ENCODE data around the gene RMRP. TPM values are rescaled to one million over a fixed set of nuclear protein-coding genes. Genes with fewer than 3 reads are reported as not detected.

RMRP gene
- total and polyA plus RNA-seq, 3 experiments from 2014 or later, result 7,718 to 11,549 TPM; not detected in 1

DNA sequence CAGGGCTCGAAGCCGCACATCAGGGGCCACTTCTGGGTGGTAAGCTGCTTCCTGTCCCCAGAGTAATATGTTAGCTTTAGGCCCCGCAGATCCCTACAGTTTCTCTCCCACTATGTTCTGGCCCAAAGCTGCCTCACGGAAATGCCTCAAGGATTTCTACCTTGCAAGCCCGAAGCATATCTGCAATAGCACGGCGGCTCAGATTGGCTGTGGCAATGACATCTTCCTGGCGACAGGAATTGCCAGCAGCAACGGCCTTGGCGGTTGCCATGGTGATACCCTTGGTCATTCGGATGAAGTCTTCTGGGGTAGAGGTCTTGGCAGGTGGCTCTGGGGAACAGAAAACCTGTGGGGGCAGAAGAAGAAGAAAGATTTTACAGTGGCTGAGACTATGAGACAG is 42.2 kb upstream of the RMRP start:
- Mint-ChIP-seq H3K9me3 (no peaks in the 10 kb centered on the region), H3K4me3 (no peak overlapping the region), H3K27me3 (no peaks in the 10 kb centered on the region), H3K27ac (no peak overlapping the region), H3K36me3 (peaks cover 4 to 26% (median 23%) of the 10 kb centered on the region in 3 donors), H3K4me1 (peaks cover 6 to 10% (median 9%) of the 10 kb centered on the region in 3 donors)
- Histone ChIP-seq H3K36me3 (ENCODE audit: insufficient read depth, low read length) (peaks cover 80% of the 10 kb centered on the region), H3K4me1 (ENCODE audit: insufficient read depth, low read length) (no peaks in the 10 kb centered on the region), H3K9me3 (ENCODE audit: low read length) (no peaks in the 10 kb centered on the region), H3K27me3 (ENCODE audit: insufficient read depth, low read length, poor library complexity, severe bottlenecking) (no peaks in the 10 kb centered on the region), H3K27ac (ENCODE audit: low read depth, low read length) (no peak overlapping the region), H3K4me3 (ENCODE audit: low read length) (no peak overlapping the region)
- CTCF ChIA-PET, result interaction anchor here (0.9 to 1.9 kb wide), 2 partner anchors 39 to 88 kb away, joined by 3 to 6 read pairs; no protein-coding TSS in a partner anchor
- no peak for DNase-seq
- POLR2A ChIA-PET, result no interaction called here

DNA sequence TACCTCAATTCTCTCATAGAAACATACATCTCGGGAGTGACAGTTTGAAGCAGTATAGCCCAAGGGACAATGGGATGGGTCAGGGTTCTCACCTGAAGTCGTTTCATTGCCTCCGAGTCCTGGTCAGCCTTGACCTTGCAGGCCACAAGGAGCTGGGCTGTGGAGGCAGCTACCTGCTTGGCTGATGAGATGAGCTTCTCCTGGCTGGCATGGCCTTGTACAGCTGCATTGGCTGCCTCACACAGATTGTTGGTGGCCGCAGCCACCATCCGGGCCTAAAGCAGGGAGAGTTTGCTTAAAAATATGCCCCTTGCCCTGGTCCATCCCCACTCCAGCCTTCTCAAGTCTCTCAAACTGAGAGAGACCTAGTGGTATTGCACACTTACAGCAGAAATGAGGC is 40.4 kb upstream of the RMRP start:
- no peaks in the 10 kb centered on the region for H3K4me1 ChIP-seq (ENCODE audit: insufficient read depth, low read length)
- no peaks in the 10 kb centered on the region for H3K27me3 Mint-ChIP-seq
- no peak for DNase-seq
- no peaks in the 10 kb centered on the region for H3K9me3 Mint-ChIP-seq
- H3K4me1 Mint-ChIP-seq, result peaks cover 6 to 10% (median 9%) of the 10 kb centered on the region in 3 donors
- no peaks in the 10 kb centered on the region for H3K27me3 ChIP-seq (ENCODE audit: insufficient read depth, low read length, poor library complexity, severe bottlenecking)
- H3K36me3 ChIP-seq (ENCODE audit: insufficient read depth, low read length), result peaks cover 62% of the 10 kb centered on the region
- H3K27ac ChIP-seq (ENCODE audit: low read depth, low read length), result no peak overlapping the region
- no peak overlapping the region for H3K4me3 ChIP-seq (ENCODE audit: low read length)
- peaks cover 0 to 11% (median 8%) of the 10 kb centered on the region in 3 donors for H3K36me3 Mint-ChIP-seq
- H3K9me3 ChIP-seq (ENCODE audit: low read length), result no peaks in the 10 kb centered on the region
- H3K4me3 Mint-ChIP-seq, result no peak overlapping the region
- POLR2A ChIA-PET, result no interaction called here
- CTCF ChIA-PET, result interaction anchor here (0.9 to 8.6 kb wide), 15 partner anchors 8 to 116 kb away, joined by 3 to 87 read pairs (median 22); partner anchors contain the start of genes ARHGEF39, CCDC107, CREB3 and RMRP
- peak overlapping the region in 1 of 8 donors; percentile 13 for H3K27ac Mint-ChIP-seq

- Histone ChIP-seq H3K4me3 (ENCODE audit: low read length) (no peak overlapping the region), H3K27me3 (ENCODE audit: insufficient read depth, low read length, poor library complexity, severe bottlenecking) (no peaks in the 10 kb centered on the region), H3K9me3 (ENCODE audit: low read length) (no peaks in the 10 kb centered on the region), H3K27ac (ENCODE audit: low read depth, low read length) (no peak overlapping the region), H3K36me3 (ENCODE audit: insufficient read depth, low read length) (peaks cover 55% of the 10 kb centered on the region), H3K4me1 (ENCODE audit: insufficient read depth, low read length) (no peaks in the 10 kb centered on the region)
- Mint-ChIP-seq H3K27me3 (no peaks in the 10 kb centered on the region), H3K4me1 (peaks cover 6 to 10% (median 9%) of the 10 kb centered on the region in 3 donors), H3K9me3 (no peaks in the 10 kb centered on the region), H3K27ac (peak overlapping the region in 3 of 8 donors; percentile 13 to 92 (median 47)), H3K4me3 (no peak overlapping the region), H3K36me3 (peaks cover 0 to 7% (median under 1%) of the 10 kb centered on the region in 3 donors)
- POLR2A ChIA-PET, result interaction anchor here (1.3 kb wide), 1 partner anchor 94 kb away, joined by 5 read pairs; no protein-coding TSS in a partner anchor
- CTCF ChIA-PET, result interaction anchor here (0.9 to 8.6 kb wide), 26 partner anchors 9 to 128 kb away, joined by 3 to 87 read pairs (median 16); partner anchors contain the start of genes ARHGEF39, CCDC107, CREB3 and GBA2
- no peak for DNase-seq
Measured at GRCh38 chr9:35697486-35697885, 39.7 kb upstream of the RMRP start.

GRCh38 chr9:35696520-35697215 is 38.8 kb upstream of the RMRP start:
- Mint-ChIP-seq H3K27ac (peak overlapping the region; percentile 47 to 94 (median 82)), H3K9me3 (no peaks in the 10 kb centered on the region), H3K36me3 (peaks cover 0 to 7% (median 0%) of the 10 kb centered on the region in 3 donors), H3K4me3 (peak overlapping the region in 2 of 7 donors; percentile 17 to 48), H3K4me1 (peaks cover 7 to 14% (median 13%) of the 10 kb centered on the region in 3 donors), H3K27me3 (no peaks in the 10 kb centered on the region)
- DNase-seq, result peak; percentile 36 to 71 (median 56)
- Histone ChIP-seq H3K4me3 (ENCODE audit: low read length) (no peak overlapping the region), H3K27ac (ENCODE audit: low read depth, low read length) (no peak overlapping the region), H3K9me3 (ENCODE audit: low read length) (no peaks in the 10 kb centered on the region), H3K27me3 (ENCODE audit: insufficient read depth, low read length, poor library complexity, severe bottlenecking) (no peaks in the 10 kb centered on the region), H3K36me3 (ENCODE audit: insufficient read depth, low read length) (peaks cover 48% of the 10 kb centered on the region), H3K4me1 (ENCODE audit: insufficient read depth, low read length) (no peaks in the 10 kb centered on the region)
- ChIA-PET CTCF (interaction anchor here (0.6 to 8.6 kb wide), 34 partner anchors 9 to 143 kb away, joined by 3 to 87 read pairs (median 8); partner anchors contain the start of genes ARHGEF39, CCDC107, CD72 and CREB3), POLR2A (interaction anchor here (0.6 to 1.6 kb wide), 7 partner anchors 29 to 1373 kb away, joined by 3 to 11 read pairs (median 4); partner anchors contain the start of genes CCDC107 and RMRP)

DNA sequence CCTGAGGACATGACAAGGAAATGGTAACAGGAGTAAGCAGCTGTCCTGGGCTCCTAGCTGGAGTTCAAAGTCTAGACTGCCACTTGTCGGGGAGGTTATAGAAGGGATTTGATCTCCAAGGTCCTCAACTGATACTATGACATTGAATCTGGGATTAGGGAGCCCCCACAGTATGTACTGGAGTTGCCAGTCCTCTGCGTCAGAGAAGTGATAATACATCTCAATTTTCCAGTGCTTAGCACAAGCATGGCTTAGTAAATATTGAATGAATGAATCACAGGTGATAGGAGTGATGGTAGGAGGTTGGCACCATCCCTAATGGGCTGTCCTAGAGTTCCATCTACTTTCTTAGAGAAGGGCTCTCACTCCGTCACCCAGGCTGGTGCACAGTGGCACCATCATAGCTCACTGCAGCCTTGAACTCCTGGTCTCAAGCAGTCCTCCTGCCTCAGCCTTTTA is 38.2 kb upstream of the RMRP start:
- H3K9me3 Mint-ChIP-seq, result no peaks in the 10 kb centered on the region
- no peaks in the 10 kb centered on the region for H3K27me3 Mint-ChIP-seq
- H3K4me1 Mint-ChIP-seq, result peaks cover 14 to 20% (median 19%) of the 10 kb centered on the region in 3 donors
- H3K36me3 Mint-ChIP-seq, result peaks cover 0 to 7% (median 0%) of the 10 kb centered on the region in 3 donors
- Histone ChIP-seq H3K4me3 (ENCODE audit: low read length) (no peak overlapping the region), H3K27me3 (ENCODE audit: insufficient read depth, low read length, poor library complexity, severe bottlenecking) (no peaks in the 10 kb centered on the region), H3K36me3 (ENCODE audit: insufficient read depth, low read length) (peaks cover 41% of the 10 kb centered on the region), H3K9me3 (ENCODE audit: low read length) (no peaks in the 10 kb centered on the region), H3K4me1 (ENCODE audit: insufficient read depth, low read length) (peaks cover 6% of the 10 kb centered on the region), H3K27ac (ENCODE audit: low read depth, low read length) (no peak overlapping the region)
- H3K4me3 Mint-ChIP-seq, result peak overlapping the region in 1 of 7 donors; percentile 17
- ChIA-PET CTCF (interaction anchor here (0.9 to 8.6 kb wide), 30 partner anchors 8 to 142 kb away, joined by 3 to 87 read pairs (median 11); partner anchors contain the start of genes ARHGEF39, CCDC107, CD72 and CREB3), POLR2A (interaction anchor here (0.8 to 1.6 kb wide), 6 partner anchors 29 to 187 kb away, joined by 3 to 11 read pairs (median 4); partner anchors contain the start of genes CCDC107 and RMRP)
- peak overlapping the region in 6 of 8 donors; percentile 74 to 94 (median 82) for H3K27ac Mint-ChIP-seq
- no peak for DNase-seq

DNA sequence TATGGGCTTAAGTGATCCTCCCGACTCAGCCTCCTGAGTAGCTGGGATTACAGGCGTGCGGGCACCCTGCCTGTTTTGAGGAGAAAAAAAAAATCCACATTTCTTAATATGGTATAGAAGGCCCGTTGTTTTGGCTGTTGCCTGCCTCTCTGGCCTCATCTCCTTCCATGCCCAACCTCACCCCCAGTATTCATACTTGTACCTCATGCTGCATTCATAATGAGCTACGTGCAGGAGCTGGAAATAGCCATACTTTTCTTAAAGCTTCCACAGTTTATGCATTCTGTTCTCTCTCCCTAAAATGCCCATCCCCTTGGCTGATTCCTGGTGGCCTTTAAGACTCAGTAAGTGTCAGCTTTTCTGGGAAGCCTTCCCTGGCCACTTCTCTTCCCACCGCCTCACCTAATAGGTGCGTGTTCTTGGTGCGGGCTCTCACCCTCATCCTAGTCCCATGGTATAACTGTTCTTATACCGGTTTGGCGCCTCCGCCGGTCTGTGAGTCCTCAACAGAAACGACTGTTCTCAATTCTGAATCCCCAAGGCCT is 34.0 kb upstream of the RMRP start:
- H3K4me3 Mint-ChIP-seq, result peak overlapping the region; percentile 83 to 99 (median 89)
- Histone ChIP-seq H3K36me3 (ENCODE audit: insufficient read depth, low read length) (peaks cover 2% of the 10 kb centered on the region), H3K4me3 (ENCODE audit: low read length) (no peak overlapping the region), H3K27me3 (ENCODE audit: insufficient read depth, low read length, poor library complexity, severe bottlenecking) (no peaks in the 10 kb centered on the region), H3K27ac (ENCODE audit: low read depth, low read length) (peak overlapping the region; percentile 51), H3K9me3 (ENCODE audit: low read length) (no peaks in the 10 kb centered on the region), H3K4me1 (ENCODE audit: insufficient read depth, low read length) (peaks cover 6% of the 10 kb centered on the region)
- peak overlapping the region; percentile 15 to 93 (median 77) for H3K27ac Mint-ChIP-seq
- no peaks in the 10 kb centered on the region for H3K9me3 Mint-ChIP-seq
- peaks cover 17 to 35% (median 23%) of the 10 kb centered on the region in 3 donors for H3K4me1 Mint-ChIP-seq
- ChIA-PET CTCF (interaction anchor here (1.0 to 8.6 kb wide), 10 partner anchors 22 to 82 kb away, joined by 3 to 87 read pairs (median 4); partner anchors contain the start of genes ARHGEF39, CCDC107, CREB3 and RMRP), POLR2A (interaction anchor here (0.6 to 1.4 kb wide), 3 partner anchors 27 to 98 kb away, joined by 3 to 6 read pairs (median 4); no protein-coding TSS in a partner anchor)
- H3K27me3 Mint-ChIP-seq, result no peaks in the 10 kb centered on the region
- peaks cover 0 to 4% (median 0%) of the 10 kb centered on the region in 3 donors for H3K36me3 Mint-ChIP-seq
- DNase-seq, result no peak

- DNase-seq, result no peak
- peak overlapping the region; percentile 83 to 99 (median 89) for H3K4me3 Mint-ChIP-seq
- H3K4me1 ChIP-seq (ENCODE audit: insufficient read depth, low read length), result peaks cover 6% of the 10 kb centered on the region
- no peaks in the 10 kb centered on the region for H3K27me3 ChIP-seq (ENCODE audit: insufficient read depth, low read length, poor library complexity, severe bottlenecking)
- H3K27ac Mint-ChIP-seq, result peak overlapping the region; percentile 15 to 93 (median 83)
- no peaks in the 10 kb centered on the region for H3K9me3 Mint-ChIP-seq
- H3K27ac ChIP-seq (ENCODE audit: low read depth, low read length), result peak overlapping the region; percentile 51
- H3K9me3 ChIP-seq (ENCODE audit: low read length), result no peaks in the 10 kb centered on the region
- no peaks in the 10 kb centered on the region for H3K27me3 Mint-ChIP-seq
- H3K36me3 ChIP-seq (ENCODE audit: insufficient read depth, low read length), result no peaks in the 10 kb centered on the region
- CTCF ChIA-PET, result interaction anchor here (1.0 to 8.6 kb wide), 11 partner anchors 21 to 86 kb away, joined by 3 to 87 read pairs (median 3); partner anchors contain the start of genes ARHGEF39, CCDC107, CREB3 and RMRP
- POLR2A ChIA-PET, result interaction anchor here (0.6 to 1.2 kb wide), 2 partner anchors 74 to 98 kb away, joined by 3 to 4 read pairs; partner anchors contain the start of gene CD72
- H3K4me1 Mint-ChIP-seq, result peaks cover 11 to 30% (median 18%) of the 10 kb centered on the region in 3 donors
- no peaks in the 10 kb centered on the region for H3K36me3 Mint-ChIP-seq
- H3K4me3 ChIP-seq (ENCODE audit: low read length), result peak overlapping the region; percentile 67
Measured at GRCh38 chr9:35691334-35691650, 33.5 kb upstream of the RMRP start.

All from CD8-positive, alpha-beta memory T cell (primary cell).